H9 (cell line): ENCODE data around the gene SERPIND1. TPM values are rescaled to one million over a fixed set of nuclear protein-coding genes. Genes with fewer than 3 reads are reported as not detected.

Experiments
- DNase-seq: peaks from one replicate; pipeline ENCODE4 v3.0.0-alpha.2; 2017
- H2AFZ ChIP-seq: one replicate; pipeline ENCODE4 v1.6.1; 2013; ENCODE audit warnings: mild to moderate bottlenecking, low read length, control low read depth, moderate library complexity
- H2AK5ac ChIP-seq: 2 replicates; pipeline ENCODE4 v1.6.1; 2013; ENCODE audit warnings: low read length, control low read depth, mixed read lengths; ENCODE audit not compliant: insufficient read length
- H2BK120ac ChIP-seq: one replicate; pipeline ENCODE4 v1.6.1; 2013; ENCODE audit warnings: low read depth, mild to moderate bottlenecking, low read length, control low read depth, inconsistent platforms; ENCODE audit not compliant: poor library complexity, severe bottlenecking
- H2BK12ac ChIP-seq: 2 replicates; pipeline ENCODE4 v1.6.1; 2013; ENCODE audit warnings: low read length, control low read depth, mixed read lengths, low read depth; ENCODE audit not compliant: insufficient read length
- H2BK15ac ChIP-seq: 2 replicates; pipeline ENCODE4 v1.6.1; 2013; ENCODE audit warnings: low read depth, low read length, control low read depth
- H2BK20ac ChIP-seq: one replicate; pipeline ENCODE4 v1.6.1; 2013; ENCODE audit warnings: low read depth, mild to moderate bottlenecking, low read length, control low read depth, inconsistent platforms; ENCODE audit not compliant: poor library complexity, severe bottlenecking
- H2BK5ac ChIP-seq: 2 replicates; pipeline ENCODE4 v1.6.1; 2013; ENCODE audit warnings: low read length, control low read depth, mixed read lengths; ENCODE audit not compliant: insufficient read length
- H3K14ac ChIP-seq: 2 replicates; pipeline ENCODE4 v1.6.1; 2013; ENCODE audit warnings: low read length, control low read depth; ENCODE audit not compliant: insufficient read depth
- H3K18ac ChIP-seq: 2 replicates; pipeline ENCODE4 v1.6.1; 2013; ENCODE audit warnings: low read depth, mild to moderate bottlenecking, mixed read lengths, low read length, control low read depth; ENCODE audit not compliant: insufficient read length
- H3K23ac ChIP-seq: 2 replicates; pipeline ENCODE4 v1.6.1; 2013; ENCODE audit warnings: low read length, control low read depth, mixed read lengths, low read depth; ENCODE audit not compliant: insufficient read length
- H3K23me2 ChIP-seq: 2 replicates; pipeline ENCODE4 v1.6.1; 2013; ENCODE audit warnings: low read depth, mild to moderate bottlenecking, mixed read lengths, low read length, control low read depth; ENCODE audit not compliant: insufficient read length, poor library complexity, severe bottlenecking
- H3K27ac ChIP-seq: 2 replicates; pipeline ENCODE4 v1.5.1; 2013; ENCODE audit warnings: low read length, control low read depth, mixed read lengths, low read depth; ENCODE audit not compliant: insufficient read length
- H3K27me3 ChIP-seq: 2 replicates; pipeline ENCODE4 v1.6.1; 2013; ENCODE audit warnings: low read length, control low read depth, inconsistent platforms; ENCODE audit not compliant: insufficient read depth
- H3K4ac ChIP-seq: 2 replicates; pipeline ENCODE4 v1.6.1; 2013; ENCODE audit warnings: low read depth, mild to moderate bottlenecking, control low read depth, inconsistent platforms, low read length, moderate library complexity
- H3K4me1 ChIP-seq: 2 replicates; pipeline ENCODE4 v1.6.1; 2013; ENCODE audit warnings: low read length, control low read depth, inconsistent platforms; ENCODE audit not compliant: insufficient read depth
- H3K4me2 ChIP-seq: 2 replicates; pipeline ENCODE4 v1.6.1; 2013; ENCODE audit warnings: low read length, control low read depth, mixed read lengths; ENCODE audit not compliant: insufficient read length, insufficient read depth
- H3K56ac ChIP-seq: 2 replicates; pipeline ENCODE4 v1.6.1; 2013; ENCODE audit warnings: low read depth, mild to moderate bottlenecking, mixed read lengths, low read length, control low read depth; ENCODE audit not compliant: insufficient read length
- H3K79me1 ChIP-seq: 2 replicates; pipeline ENCODE4 v1.6.1; 2013; ENCODE audit warnings: low read depth, mild to moderate bottlenecking, moderate library complexity, low read length, control low read depth, inconsistent platforms; ENCODE audit not compliant: insufficient read depth, poor library complexity, severe bottlenecking
- H3K79me2 ChIP-seq: 2 replicates; pipeline ENCODE4 v1.6.1; 2013; ENCODE audit warnings: low read length, control low read depth, inconsistent platforms; ENCODE audit not compliant: insufficient read depth
- H3K9ac ChIP-seq: 2 replicates; pipeline ENCODE4 v1.6.1; 2013; ENCODE audit warnings: low read length, control low read depth, mixed read lengths; ENCODE audit not compliant: insufficient read length; ENCODE audit errors: extremely low read depth
- H3K9me3 ChIP-seq: one replicate; pipeline ENCODE4 v1.6.1; 2013; ENCODE audit warnings: low read depth, low read length, inconsistent platforms; ENCODE audit not compliant: control insufficient read depth
- H3T11ph ChIP-seq: one replicate; pipeline ENCODE4 v1.6.1; 2013; ENCODE audit warnings: mild to moderate bottlenecking, low read length, control low read depth, inconsistent platforms
- H4K20me1 ChIP-seq: one replicate; pipeline ENCODE4 v1.6.1; 2013; ENCODE audit not compliant: control insufficient read depth, insufficient read length, insufficient read depth
- H4K5ac ChIP-seq: 2 replicates; pipeline ENCODE4 v1.6.1; 2013; ENCODE audit warnings: low read depth, mild to moderate bottlenecking, mixed read lengths, low read length, control low read depth; ENCODE audit not compliant: insufficient read length
- H4K8ac ChIP-seq: replicated peaks from 2 replicates; pipeline ENCODE4 v1.6.1; 2013; ENCODE audit warnings: low read length, control low read depth, mixed read lengths, low read depth; ENCODE audit not compliant: insufficient read length
- H4K91ac ChIP-seq: 2 replicates; pipeline ENCODE4 v1.6.1; 2013; ENCODE audit warnings: low read depth, mild to moderate bottlenecking, moderate library complexity, mixed read lengths, low read length, control low read depth; ENCODE audit not compliant: insufficient read length
- H3K27ac Mint-ChIP-seq, 3 experiments: 2 replicates in 2 of 3; 3 replicates in 1 of 3; pipeline ENCODE4 v1.8.0; 2020 to 2021; ENCODE audit warnings: mixed read lengths in 3 of 3, mild to moderate bottlenecking in 1 of 3, moderate library complexity in 1 of 3
- H3K27me3 Mint-ChIP-seq: 2 replicates; pipeline ENCODE4 v1.8.0; 2021; ENCODE audit warnings: low read depth, mild to moderate bottlenecking, moderate library complexity, mixed read lengths
- H3K36me3 Mint-ChIP-seq, 3 experiments: 2 replicates in 2 of 3; 3 replicates in 1 of 3; pipeline ENCODE4 v1.8.0; 2020 to 2021; ENCODE audit warnings: low read depth in 3 of 3, mixed read lengths in 3 of 3; ENCODE audit not compliant: insufficient read depth in 1 of 3
- H3K4me1 Mint-ChIP-seq, 2 experiments: 2 replicates each; pipeline ENCODE4 v1.8.0; 2020; ENCODE audit warnings: mixed read lengths in 2 of 2
- H3K4me3 Mint-ChIP-seq, 2 experiments: 2 replicates in 1 of 2; 3 replicates in 1 of 2; pipeline ENCODE4 v1.8.0; 2020 to 2021; ENCODE audit warnings: mild to moderate bottlenecking in 2 of 2, mixed read lengths in 2 of 2, moderate library complexity in 1 of 2
- H3K9me3 Mint-ChIP-seq, 2 experiments: 2 replicates in 1 of 2; 3 replicates in 1 of 2; pipeline ENCODE4 v1.8.0; 2020; ENCODE audit warnings: mild to moderate bottlenecking in 2 of 2, mixed read lengths in 2 of 2, moderate library complexity in 1 of 2
- CTCF ChIP-seq: fragments of 200-600 bp; sonication (generic); conservative IDR thresholded peaks from 3 replicates; pipeline ENCODE4 v1.8.0; 2021; ENCODE audit warnings: antibody characterized with exemption, mild to moderate bottlenecking
- WGBS: extraction: QIAGEN DNeasy Blood & Tissue Kit; methylation state at CpG from one replicate; pipeline ENCODE4 v1.1.7; 2013; ENCODE audit warnings: missing lambda C conversion rate, low lambda C conversion rate, mixed read lengths; ENCODE audit not compliant: insufficient read length; ENCODE audit errors: extremely low coverage; 5-methylcytosine and 5-hydroxymethylcytosine counted together
- total RNA-seq: library from RNA; stranded (reverse); gene quantifications from 2 replicates; pipeline ENCODE4 v1.2.1, GENCODE V29; 2021

Gene SERPIND1
- total RNA-seq, 1 experiment from 2014 or later = not detected

GRCh38 chr22:20822240-20822639 is 48.3 kb downstream of the SERPIND1 start:
- no peak for DNase-seq
- no peak overlapping the region for H3K14ac ChIP-seq
- no peak overlapping the region for H3K18ac ChIP-seq
- H3K27me3 ChIP-seq = no peaks in the 10 kb centered on the region
- H4K8ac ChIP-seq = no peak overlapping the region
- Mint-ChIP-seq H3K9me3 (no peaks in the 10 kb centered on the region), H3K36me3 (peaks cover 0 to 37% (median 4%) of the 10 kb centered on the region in 3 experiments; a peak in 2 of 7 replicates), H3K4me3 (no peak overlapping the region), H3K4me1 (peaks cover 9 to 10% of the 10 kb centered on the region in 2 experiments), H3K27ac (no peak overlapping the region), H3K27me3 (no peaks in the 10 kb centered on the region)
- no peak overlapping the region for H3K4me2 ChIP-seq
- no peak overlapping the region for H3K56ac ChIP-seq
- H2BK120ac ChIP-seq = no peak overlapping the region
- H4K91ac ChIP-seq = no peak overlapping the region
- H2AFZ ChIP-seq = no peak overlapping the region
- no peaks in the 10 kb centered on the region for H3K4me1 ChIP-seq
- no peaks in the 10 kb centered on the region for H3K79me2 ChIP-seq
- no peak overlapping the region for H3K23ac ChIP-seq
- H2AK5ac ChIP-seq = no peak overlapping the region
- H3K23me2 ChIP-seq = no peaks in the 10 kb centered on the region
- no peak overlapping the region for H3K27ac ChIP-seq
- no peak overlapping the region for H3K4ac ChIP-seq
- no peak overlapping the region for H3K9ac ChIP-seq
- no peak overlapping the region for H3T11ph ChIP-seq
- no peak overlapping the region for H4K5ac ChIP-seq
- H3K79me1 ChIP-seq = no peaks in the 10 kb centered on the region
- no peaks in the 10 kb centered on the region for H4K20me1 ChIP-seq
- no CpG with 5 or more reads among the region's 5 CpGs for whole genome bisulfite sequencing
- H3K9me3 ChIP-seq = no peaks in the 10 kb centered on the region
- no peak overlapping the region for H2BK5ac ChIP-seq
- no peak overlapping the region for H2BK12ac ChIP-seq
- H2BK15ac ChIP-seq = no peak overlapping the region
- no peak overlapping the region for H2BK20ac ChIP-seq
- no peak for TF ChIP-seq CTCF
